Measurements from ENCODE around the gene TDRD7. TPM values are rescaled to one million over a fixed set of nuclear protein-coding genes. Genes with fewer than 3 reads are reported as not detected.

The TDRD7 gene
- total and polyA plus RNA-seq, 9 of the 15 experiments (the other 6 are each of a cell fraction or from before 2014, with no cell fraction given): 2.2 to 7.7 (median 5.2) TPM

- no peaks in the 10 kb centered on the region for H3K27me3 ChIP-seq (ENCODE audit: control insufficient read depth in 2 of 2, insufficient read depth in 2 of 2, low read length in 2 of 2)
- peak overlapping the region; percentile 9; the same call in 1 of the 3 replicates for H3K27ac ChIP-seq (ENCODE audit: extremely low read depth, low read depth, low read length)
- ChIA-PET CTCF (ENCODE audit: low intra/inter-chr PET ratio) (no interaction called here), POLR2A (interaction anchor here (0.7 to 1.2 kb wide), 4 partner anchors 10 to 505 kb away, joined by 3 to 7 read pairs (median 3); no protein-coding TSS in a partner anchor)
- peaks cover 17 to 18% of the 10 kb centered on the region in 2 experiments for H3K4me1 ChIP-seq (replicated peaks in 1 of 2; ENCODE audit: control insufficient read depth in 2 of 2, insufficient read depth in 2 of 2, low read length in 2 of 2)
- FAIRE-seq: peak; percentile 75
- DNase-seq (ENCODE audit: extremely low read depth in 1 of 4, low spot score in 3 of 4): peak in 3 of 4 experiments; percentile 30 to 61 (median 53)
- in situ Hi-C loops (cut with MboI): no loop called here
- intact Hi-C loops (cut with micrococcal nuclease): no loop called here
- peak overlapping the region; percentile 9; the same call in 1 of the 2 replicates for H3K4me2 ChIP-seq (ENCODE audit: insufficient read depth, low read length)
- no peak overlapping the region for H3K9ac ChIP-seq (ENCODE audit: insufficient read depth in 1 of 2, low read depth in 2 of 2, low read length in 2 of 2)
- H3K36me3 ChIP-seq (ENCODE audit: control insufficient read depth, insufficient read depth, low read length): no peaks in the 10 kb centered on the region
- peak overlapping the region; percentile 71 for H2AFZ ChIP-seq (ENCODE audit: low read depth, low read length)
- BruUV-seq (replicated peaks): no TSS peak
- no peaks in the 10 kb centered on the region for H3K9me1 ChIP-seq (ENCODE audit: control insufficient read depth, insufficient read depth, low read length)
- no peaks in the 10 kb centered on the region for H4K20me1 ChIP-seq (replicated peaks; ENCODE audit: control insufficient read depth, insufficient read depth, low read length)
- no peaks in the 10 kb centered on the region for H3K79me2 ChIP-seq (ENCODE audit: control insufficient read depth, insufficient read depth, low read length)
- H3K9me3 ChIP-seq (replicated peaks; ENCODE audit: control insufficient read depth, insufficient read depth, low read depth, low read length): no peaks in the 10 kb centered on the region
- 77% methylated on average over 5 of the region's 5 CpGs for WGBS (ENCODE audit: insufficient coverage, low coverage, missing lambda C conversion rate)
- H3K4me3 ChIP-seq: no peak overlapping the region
- ATAC-seq: peak; percentile 73
- TF ChIP-seq DACH1 (IDR thresholded peaks at IDR 0.05; ENCODE audit: partially characterized antibody) (peak; percentile 26), ZHX1 (conservative IDR thresholded peaks at IDR 0.05; ENCODE audit: low read length) (no peak), FOXJ2 (tag; IDR thresholded peaks at IDR 0.05) (no peak), TRIM24 (IDR thresholded peaks at IDR 0.05) (0 out of 4 replicates have a peak, but pooled peaks of 1 of the 2 experiments have one; percentile 23), TRIM25 (IDR thresholded peaks at IDR 0.05; ENCODE audit: borderline replicate concordance) (no peak), NCOA6 (IDR thresholded peaks at IDR 0.05) (no peak), ETV6 (IDR thresholded peaks at IDR 0.05; ENCODE audit: borderline replicate concordance in 1 of 2, low read depth in 2 of 2, low read length in 1 of 2) (peak in 1 of 2 experiments; percentile 72; a peak in 1 of 4 replicates), ETV6 (CRISPR knock-in tag; IDR thresholded peaks at IDR 0.05; ENCODE audit: borderline replicate concordance) (no peak), MECOM (CRISPR knock-in tag; IDR thresholded peaks at IDR 0.05) (no peak), SLC30A9 (CRISPR knock-in tag; IDR thresholded peaks at IDR 0.05) (no peak)
These were observed 48.9 kb upstream of the TDRD7 start for GRCh38 chr9:97362777-97363545.

Data from K562 (cell line).